HG02870 (cell line): ENCODE data around the gene NTN5.
"Not testable (repeated sequence)": the region's sequence is repeated elsewhere in the genome, so short reads cannot be mapped to it uniquely, and the experiment has no call there.

Experiments
- ATAC-seq: cut with Tn5 transposase; IDR thresholded peaks from one replicate; pipeline ENCODE4 v1.9.1; 2021; ENCODE audit warnings: mild to moderate bottlenecking, moderate library complexity; ENCODE audit not compliant: unreplicated experiment

The NTN5 gene

GRCh38 chr19:48670699-48671445, 1.9 kb downstream of the NTN5 start:
- no peak for ATAC-seq

- no peak for ATAC-seq
Observed at GRCh38 chr19:48669903-48670668, 2.7 kb downstream of the NTN5 start.

- ATAC-seq: no peak
Observed at GRCh38 chr19:48668761-48669160, 4.1 kb downstream of the NTN5 start.

GRCh38 chr19:48668332-48668731, 4.5 kb downstream of the NTN5 start:
- no peak for ATAC-seq

GRCh38 chr19:48665786-48666185, 7.0 kb downstream of the NTN5 start:
- no peak for ATAC-seq

- ATAC-seq: no peak
Observed at GRCh38 chr19:48664476-48664875, 8.3 kb downstream of the NTN5 start.

- no peak for ATAC-seq
Observed at GRCh38 chr19:48663667-48664066, 9.2 kb downstream of the NTN5 start.

GRCh38 chr19:48661711-48662090, 11.1 kb downstream of the NTN5 start:
- no peak for ATAC-seq

GRCh38 chr19:48660852-48661710, 11.7 kb downstream of the NTN5 start:
- peak; percentile 82 for ATAC-seq

- ATAC-seq: no peak
Observed at GRCh38 chr19:48659768-48660167, 13.0 kb downstream of the NTN5 start.

GRCh38 chr19:48658483-48658882, 14.3 kb downstream of the NTN5 start:
- no peak for ATAC-seq

GRCh38 chr19:48657828-48658227, 15.0 kb downstream of the NTN5 start:
- not testable (repeated sequence) for ATAC-seq

GRCh38 chr19:48656840-48657474, 15.9 kb downstream of the NTN5 start:
- ATAC-seq: no peak

GRCh38 chr19:48654299-48655059, 18.3 kb downstream of the NTN5 start:
- no peak for ATAC-seq

- ATAC-seq: no peak
Observed at GRCh38 chr19:48651683-48652048, 21.2 kb downstream of the NTN5 start.

GRCh38 chr19:48650974-48651682, 21.7 kb downstream of the NTN5 start:
- no peak for ATAC-seq

- no peak for ATAC-seq
Observed at GRCh38 chr19:48648134-48648533, 24.7 kb downstream of the NTN5 start.

GRCh38 chr19:48646722-48647216, 26.0 kb downstream of the NTN5 start:
- no peak for ATAC-seq

GRCh38 chr19:48646001-48646721, 26.7 kb downstream of the NTN5 start, which contains the start of gene CA11:
Gene CA11, minus strand, starts transcription at chr19:48646187. Its CDS starts 555 bp downstream, at chr19:48645632.
- peak; percentile 71 for ATAC-seq
